ENCODE data around the gene TBXT.

TBXT gene

DNA sequence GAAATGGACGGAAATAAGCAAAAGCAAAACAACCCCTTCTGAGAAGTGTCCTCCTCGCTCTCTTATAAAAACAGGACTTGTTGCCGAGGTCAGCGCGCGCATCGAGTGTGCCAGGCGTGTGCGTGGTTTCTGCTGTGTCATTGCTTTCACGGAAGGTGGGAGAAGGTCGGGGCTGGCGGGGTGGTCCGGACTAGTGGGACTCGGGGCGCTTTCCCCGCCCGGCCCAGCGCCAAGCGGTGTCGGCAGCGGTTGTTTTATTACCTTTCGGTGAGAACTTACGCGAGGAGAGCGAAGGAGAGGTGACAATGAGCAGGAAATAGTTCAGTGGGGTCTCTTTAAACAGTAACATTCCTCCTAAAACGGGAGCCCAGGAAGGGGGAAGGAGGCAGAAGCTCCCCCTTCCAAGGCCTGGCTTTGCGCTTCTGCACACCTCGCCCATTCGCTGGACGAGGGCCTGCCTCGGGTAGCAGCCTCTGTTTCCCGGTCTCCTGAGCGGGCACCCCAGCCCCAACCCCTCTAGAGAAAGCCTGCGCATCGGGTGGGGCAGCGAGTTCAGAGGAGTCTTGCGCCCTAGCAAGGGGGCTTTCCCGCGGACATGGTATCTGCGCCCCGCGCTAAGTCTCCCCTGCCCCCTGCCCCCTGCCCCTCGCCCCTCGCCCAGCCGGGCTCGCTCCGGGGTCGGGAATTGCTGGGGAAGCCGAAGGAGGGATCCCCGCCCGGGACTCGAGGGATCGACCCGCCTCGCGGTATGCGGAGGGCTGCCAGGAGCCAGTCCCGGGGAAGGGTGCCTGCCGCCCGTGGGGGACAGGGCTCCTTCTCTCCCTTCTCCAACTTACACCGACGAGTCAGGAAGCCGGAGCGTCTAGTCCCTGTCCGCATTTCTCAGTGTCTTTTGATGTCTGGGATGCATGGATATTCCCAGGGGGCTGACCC lies 1.2 kb upstream of the TBXT start:
- Histone ChIP-seq H3K4me3 (ENCODE audit: low read depth in 1 of 2, low read length in 1 of 2) (no peak overlapping the region), H3K27me3 (peaks cover 100% of the 10 kb centered on the region), H3K36me3 (no peaks in the 10 kb centered on the region)

GRCh38 chr6:166167258-166167731 lies 356 bp downstream of the TBXT start:
- TF ChIP-seq, protein P1, sequence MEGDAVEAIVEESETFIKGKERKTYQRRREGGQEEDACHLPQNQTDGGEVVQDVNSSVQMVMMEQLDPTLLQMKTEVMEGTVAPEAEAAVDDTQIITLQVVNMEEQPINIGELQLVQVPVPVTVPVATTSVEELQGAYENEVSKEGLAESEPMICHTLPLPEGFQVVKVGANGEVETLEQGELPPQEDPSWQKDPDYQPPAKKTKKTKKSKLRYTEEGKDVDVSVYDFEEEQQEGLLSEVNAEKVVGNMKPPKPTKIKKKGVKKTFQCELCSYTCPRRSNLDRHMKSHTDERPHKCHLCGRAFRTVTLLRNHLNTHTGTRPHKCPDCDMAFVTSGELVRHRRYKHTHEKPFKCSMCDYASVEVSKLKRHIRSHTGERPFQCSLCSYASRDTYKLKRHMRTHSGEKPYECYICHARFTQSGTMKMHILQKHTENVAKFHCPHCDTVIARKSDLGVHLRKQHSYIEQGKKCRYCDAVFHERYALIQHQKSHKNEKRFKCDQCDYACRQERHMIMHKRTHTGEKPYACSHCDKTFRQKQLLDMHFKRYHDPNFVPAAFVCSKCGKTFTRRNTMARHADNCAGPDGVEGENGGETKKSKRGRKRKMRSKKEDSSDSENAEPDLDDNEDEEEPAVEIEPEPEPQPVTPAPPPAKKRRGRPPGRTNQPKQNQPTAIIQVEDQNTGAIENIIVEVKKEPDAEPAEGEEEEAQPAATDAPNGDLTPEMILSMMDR (IDR thresholded peaks at IDR 0.05), result no peak
- Histone ChIP-seq H3K27me3 (peaks cover 100% of the 10 kb centered on the region), H3K4me1 (ENCODE audit: control insufficient read depth in 1 of 2, insufficient read depth in 1 of 2, low read depth in 1 of 2, low read length in 1 of 2) (peaks cover 0 to 8% of the 10 kb centered on the region in 2 experiments), H3K27ac (no peak overlapping the region), H3K4me3 (ENCODE audit: low read depth in 1 of 2, low read length in 1 of 2) (no peak overlapping the region), H3K36me3 (no peaks in the 10 kb centered on the region), H3K9me3 (no peaks in the 10 kb centered on the region)

More for the DNA sequence above, 1.2 kb upstream of the TBXT start:
- TF ChIP-seq, protein P1 (IDR thresholded peaks at IDR 0.05), result no peak
- Histone ChIP-seq H3K9me3 (no peaks in the 10 kb centered on the region), H3K27ac (no peak overlapping the region), H3K4me1 (ENCODE audit: control insufficient read depth in 1 of 2, insufficient read depth in 1 of 2, low read depth in 1 of 2, low read length in 1 of 2) (peaks cover 0 to 8% of the 10 kb centered on the region in 2 experiments)

DNA sequence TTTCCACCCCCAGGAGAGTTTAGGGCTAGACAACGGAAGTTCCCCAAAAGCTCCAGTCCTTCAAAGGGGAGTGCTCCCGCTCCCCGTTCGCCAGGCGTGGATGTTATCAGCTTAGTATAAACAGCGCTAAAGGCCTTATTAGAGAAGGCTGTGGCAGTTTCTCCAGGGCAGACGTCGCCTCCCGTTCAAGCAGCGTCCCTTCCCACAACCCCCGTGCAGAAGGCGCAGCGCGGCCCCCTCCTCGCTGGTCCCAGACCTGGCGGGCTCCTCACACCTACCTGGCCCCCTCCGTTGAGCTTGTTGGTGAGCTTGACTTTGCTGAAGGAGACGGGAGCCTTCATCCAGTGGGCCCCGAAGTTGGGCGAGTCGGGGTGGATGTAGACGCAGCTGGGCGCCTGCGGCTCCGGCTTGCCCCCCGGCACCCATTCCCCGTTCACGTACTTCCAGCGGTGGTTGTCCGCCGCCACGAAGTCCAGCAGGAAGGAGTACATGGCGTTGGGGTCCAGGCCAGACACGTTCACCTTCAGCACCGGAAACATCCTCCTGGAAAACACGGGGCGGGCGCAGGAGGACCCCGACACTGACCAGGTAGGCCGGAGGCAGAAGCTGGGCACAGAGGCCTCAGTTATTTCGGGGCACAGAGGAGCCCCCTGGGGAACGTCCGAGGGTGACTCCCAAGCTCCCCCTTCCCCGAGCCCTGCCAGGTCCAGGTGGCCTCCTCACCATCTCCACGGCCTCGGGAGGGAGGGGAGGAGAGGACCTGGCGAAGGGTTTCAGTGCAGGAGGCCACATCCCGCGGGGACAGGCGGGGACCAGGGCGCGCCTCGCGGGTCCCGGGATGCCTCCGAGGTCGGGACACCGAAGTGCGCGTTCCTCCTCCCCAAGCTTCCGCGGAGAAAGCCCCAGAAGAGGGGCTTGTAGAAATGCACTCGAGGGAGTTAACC lies 1.1 kb downstream of the TBXT start:
- TF ChIP-seq, protein P1 (IDR thresholded peaks at IDR 0.05), result no peak
- Histone ChIP-seq H3K36me3 (no peaks in the 10 kb centered on the region), H3K9me3 (no peaks in the 10 kb centered on the region), H3K4me3 (ENCODE audit: low read depth in 1 of 2, low read length in 1 of 2) (no peak overlapping the region), H3K27ac (no peak overlapping the region), H3K27me3 (peaks cover 99% of the 10 kb centered on the region), H3K4me1 (ENCODE audit: control insufficient read depth in 1 of 2, insufficient read depth in 1 of 2, low read depth in 1 of 2, low read length in 1 of 2) (peaks cover 0 to 8% of the 10 kb centered on the region in 2 experiments)

- H3K27ac ChIP-seq, result no peak overlapping the region
- peaks cover 0 to 8% of the 10 kb centered on the region in 2 experiments for H3K4me1 ChIP-seq (ENCODE audit: control insufficient read depth in 1 of 2, insufficient read depth in 1 of 2, low read depth in 1 of 2, low read length in 1 of 2)
- H3K4me3 ChIP-seq (ENCODE audit: low read depth in 1 of 2, low read length in 1 of 2), result no peak overlapping the region
- no peaks in the 10 kb centered on the region for H3K36me3 ChIP-seq
- peaks cover 93% of the 10 kb centered on the region for H3K27me3 ChIP-seq
- TF ChIP-seq, protein P1 (IDR thresholded peaks at IDR 0.05), result no peak
- no peaks in the 10 kb centered on the region for H3K9me3 ChIP-seq
Observed at GRCh38 chr6:166165558-166166313, 1.9 kb downstream of the TBXT start.

All from neutrophil (primary cell).